H1 (cell line): ENCODE data around the gene EMC1. TPM values are rescaled to one million over a fixed set of nuclear protein-coding genes. Genes with fewer than 3 reads are reported as not detected.

Source experiments
- CEBPB ChIP-seq: IDR thresholded peaks from 2 replicates; pipeline ENCODE4 v1.6.1; 2012; ENCODE audit warnings: low read depth, low read length
- KDM4A ChIP-seq: IDR thresholded peaks from one replicate; pipeline ENCODE4 v1.7.1; 2012; ENCODE audit warnings: low read depth, mild to moderate bottlenecking, moderate library complexity, low read length, inconsistent platforms; ENCODE audit not compliant: severe bottlenecking
- MAFK ChIP-seq: IDR thresholded peaks from 2 replicates; pipeline ENCODE4 v1.6.1; 2012; ENCODE audit warnings: low read depth, mild to moderate bottlenecking, improper control_type of control experiment, low read length
- RBBP5 ChIP-seq: IDR thresholded peaks from 2 replicates; pipeline ENCODE4 v1.7.1; 2012; ENCODE audit warnings: low read depth, mild to moderate bottlenecking, inconsistent platforms, low read length, moderate library complexity, borderline replicate concordance
- SAP30 ChIP-seq: fragments of 300-600 bp; sonication (generic); IDR thresholded peaks from 2 replicates; pipeline ENCODE4 v1.7.1; 2012; ENCODE audit warnings: low read length, moderate library complexity, mild to moderate bottlenecking, inconsistent platforms; ENCODE audit not compliant: insufficient read depth, insufficient replicate concordance
- SRF ChIP-seq: IDR thresholded peaks from 2 replicates; pipeline ENCODE4 v1.6.1; 2011; ENCODE audit warnings: mild to moderate bottlenecking, low read depth, low read length, moderate library complexity
- polyA plus RNA-seq, 7 experiments: library from polyadenylated mRNA; depleted of rRNA in 3 of 7; stranded (reverse) in 5 of 7; unstranded in 2 of 7; fragments of >200 nt in 5 of 7; fragments of 200-250 nt in 2 of 7; gene quantifications; 1 replicate in 5 of 7; 2 replicates in 1 of 7; 4 replicates in 1 of 7; pipeline versions ENCODE4 v1.2.1 to v1.2.3, GENCODE V29; 2011 to 2013; ENCODE audit warnings: missing spikeins in 2 of 7, mixed read lengths in 2 of 7
- total RNA-seq: library from RNA; stranded (reverse); fragmentation: NEBNext Ultra II Directional; extraction: Animal tissue kit (Norgen Biotek cat#: 25700); gene quantifications from 2 replicates; pipeline ENCODE4 v1.2.1, GENCODE V29; 2021

The EMC1 gene
- total and polyA plus RNA-seq, 2 of the 8 experiments (the other 6 are each of a cell fraction or from before 2014, with no cell fraction given), result 51.0 to 53.5 TPM

GRCh38 chr1:19284881-19285280 lies 33.6 kb upstream of the EMC1 start (continued):
- TF ChIP-seq MAFK (no peak), RBBP5 (no peak), KDM4A (no peak), SRF (no peak), CEBPB (no peak), SAP30 (no peak)
